Skeletal muscle satellite cell (primary cell): Measurements from ENCODE around the gene POLR1A.

ENCODE experiments used
- H3K27me3 ChIP-seq: 2 replicates; pipeline ENCODE4 v1.7.0; 2013; ENCODE audit warnings: low read length; ENCODE audit not compliant: control insufficient read depth, insufficient read depth
- H3K36me3 ChIP-seq: 2 replicates; pipeline ENCODE4 v1.7.0; 2013; ENCODE audit warnings: mild to moderate bottlenecking, control low read depth, low read length; ENCODE audit not compliant: insufficient read depth
- H3K4me1 ChIP-seq: 2 replicates; pipeline ENCODE4 v1.7.0; 2013; ENCODE audit warnings: low read length; ENCODE audit not compliant: control insufficient read depth, insufficient read depth
- H3K4me2 ChIP-seq: 2 replicates; pipeline ENCODE4 v1.7.0; 2013; ENCODE audit warnings: mild to moderate bottlenecking, low read length
- H3K4me3 ChIP-seq: 2 replicates; pipeline ENCODE4 v1.7.0; 2013; ENCODE audit warnings: low read length
- H3K9ac ChIP-seq: 2 replicates; pipeline ENCODE4 v1.7.0; 2013; ENCODE audit warnings: mild to moderate bottlenecking, low read depth, low read length, moderate library complexity
- H3K9me3 ChIP-seq: replicated peaks from 2 replicates; pipeline ENCODE4 v1.7.0; 2013; ENCODE audit warnings: mild to moderate bottlenecking, control low read depth, low read length

The POLR1A gene

GRCh38 chr2:86033751-86034692, 71.7 kb downstream of the POLR1A start:
- Histone ChIP-seq H3K4me1 (peaks cover 38% of the 10 kb centered on the region), H3K9me3 (no peaks in the 10 kb centered on the region), H3K36me3 (peaks cover 62% of the 10 kb centered on the region), H3K9ac (no peak overlapping the region), H3K27me3 (no peaks in the 10 kb centered on the region), H3K4me2 (no peak overlapping the region), H3K4me3 (no peak overlapping the region)

- Histone ChIP-seq H3K27me3 (no peaks in the 10 kb centered on the region), H3K4me2 (no peak overlapping the region), H3K9me3 (no peaks in the 10 kb centered on the region), H3K36me3 (peaks cover 62% of the 10 kb centered on the region), H3K4me1 (peaks cover 40% of the 10 kb centered on the region), H3K4me3 (no peak overlapping the region), H3K9ac (no peak overlapping the region)
Observed at GRCh38 chr2:86032861-86033595, 72.7 kb downstream of the POLR1A start.

GRCh38 chr2:86031606-86032005, 74.1 kb downstream of the POLR1A start:
- Histone ChIP-seq H3K9me3 (no peaks in the 10 kb centered on the region), H3K4me2 (no peak overlapping the region), H3K36me3 (peaks cover 75% of the 10 kb centered on the region), H3K4me1 (peaks cover 30% of the 10 kb centered on the region), H3K27me3 (no peaks in the 10 kb centered on the region), H3K4me3 (no peak overlapping the region), H3K9ac (no peak overlapping the region)

- Histone ChIP-seq H3K4me3 (no peak overlapping the region), H3K27me3 (no peaks in the 10 kb centered on the region), H3K4me1 (peaks cover 25% of the 10 kb centered on the region), H3K36me3 (peaks cover 79% of the 10 kb centered on the region), H3K9ac (no peak overlapping the region), H3K9me3 (no peaks in the 10 kb centered on the region), H3K4me2 (no peak overlapping the region)
Observed at GRCh38 chr2:86031151-86031550, 74.5 kb downstream of the POLR1A start.

- Histone ChIP-seq H3K4me1 (peaks cover 14% of the 10 kb centered on the region), H3K36me3 (peaks cover 88% of the 10 kb centered on the region), H3K9ac (no peak overlapping the region)
Observed at GRCh38 chr2:86029873-86030272, 75.8 kb downstream of the POLR1A start.

GRCh38 chr2:86028766-86029381, 76.8 kb downstream of the POLR1A start:
- H3K9ac ChIP-seq, result no peak overlapping the region
- peaks cover 88% of the 10 kb centered on the region for H3K36me3 ChIP-seq

More at GRCh38 chr2:86029873-86030272, 75.8 kb downstream of the POLR1A start:
- H3K4me2 ChIP-seq, result no peak overlapping the region
- no peaks in the 10 kb centered on the region for H3K27me3 ChIP-seq
- no peaks in the 10 kb centered on the region for H3K9me3 ChIP-seq
- no peak overlapping the region for H3K4me3 ChIP-seq

GRCh38 chr2:86027922-86028765, 77.5 kb downstream of the POLR1A start:
- H3K9me3 ChIP-seq, result no peaks in the 10 kb centered on the region
- H3K9ac ChIP-seq, result no peak overlapping the region
- H3K36me3 ChIP-seq, result peaks cover 81% of the 10 kb centered on the region
- peaks cover 14% of the 10 kb centered on the region for H3K4me1 ChIP-seq
- no peak overlapping the region for H3K4me3 ChIP-seq
- no peak overlapping the region for H3K4me2 ChIP-seq
- H3K27me3 ChIP-seq, result no peaks in the 10 kb centered on the region

More at GRCh38 chr2:86028766-86029381, 76.8 kb downstream of the POLR1A start:
- no peaks in the 10 kb centered on the region for H3K9me3 ChIP-seq
- no peak overlapping the region for H3K4me3 ChIP-seq
- H3K27me3 ChIP-seq, result no peaks in the 10 kb centered on the region
- peaks cover 14% of the 10 kb centered on the region for H3K4me1 ChIP-seq
- no peak overlapping the region for H3K4me2 ChIP-seq

- peaks cover 77% of the 10 kb centered on the region for H3K36me3 ChIP-seq
Observed at GRCh38 chr2:86027196-86027921, 78.3 kb downstream of the POLR1A start.

GRCh38 chr2:86026744-86027065, 79.0 kb downstream of the POLR1A start:
- no peak overlapping the region for H3K4me2 ChIP-seq
- H3K36me3 ChIP-seq, result peaks cover 70% of the 10 kb centered on the region

More at GRCh38 chr2:86027196-86027921, 78.3 kb downstream of the POLR1A start:
- Histone ChIP-seq H3K27me3 (no peaks in the 10 kb centered on the region), H3K9ac (no peak overlapping the region), H3K4me1 (peaks cover 14% of the 10 kb centered on the region), H3K4me2 (no peak overlapping the region), H3K4me3 (no peak overlapping the region), H3K9me3 (no peaks in the 10 kb centered on the region)

GRCh38 chr2:86025976-86026743, 79.5 kb downstream of the POLR1A start:
- Histone ChIP-seq H3K27me3 (no peaks in the 10 kb centered on the region), H3K4me3 (no peak overlapping the region), H3K9ac (no peak overlapping the region), H3K9me3 (no peaks in the 10 kb centered on the region), H3K4me1 (peaks cover 16% of the 10 kb centered on the region), H3K36me3 (peaks cover 65% of the 10 kb centered on the region), H3K4me2 (no peak overlapping the region)

More at GRCh38 chr2:86026744-86027065, 79.0 kb downstream of the POLR1A start:
- no peak overlapping the region for H3K4me3 ChIP-seq
- no peaks in the 10 kb centered on the region for H3K27me3 ChIP-seq
- H3K9me3 ChIP-seq, result no peaks in the 10 kb centered on the region
- no peak overlapping the region for H3K9ac ChIP-seq
- H3K4me1 ChIP-seq, result peaks cover 14% of the 10 kb centered on the region
